Measurements from ENCODE around the gene CRY2.

Gene CRY2

GRCh38 chr11:45846174-45846675 is 1.1 kb upstream of the CRY2 start:
- DNase-seq (ENCODE audit: insufficient read length, low spot score) (no peak), FAIRE-seq (no peak)

- DNase-seq (ENCODE audit: insufficient read length, low spot score) (peak; percentile 47), FAIRE-seq (no peak)
Measured at GRCh38 chr11:45847911-45848316, 639 bp downstream of the CRY2 start.

GRCh38 chr11:45848654-45849081 is 1.4 kb downstream of the CRY2 start:
- no peak for FAIRE-seq

GRCh38 chr11:45850446-45850845 is 3.2 kb downstream of the CRY2 start:
- no peak for FAIRE-seq
- DNase-seq (ENCODE audit: insufficient read length, low spot score), result no peak

More at GRCh38 chr11:45848654-45849081, 1.4 kb downstream of the CRY2 start:
- no peak for DNase-seq (ENCODE audit: insufficient read length, low spot score)

GRCh38 chr11:45851228-45851627 is 4.0 kb downstream of the CRY2 start:
- FAIRE-seq (no peak), DNase-seq (ENCODE audit: insufficient read length, low spot score) (no peak)

- no peak for DNase-seq (ENCODE audit: insufficient read length, low spot score)
- no peak for FAIRE-seq
Measured at GRCh38 chr11:45852018-45852711, 4.9 kb downstream of the CRY2 start.

DNA sequence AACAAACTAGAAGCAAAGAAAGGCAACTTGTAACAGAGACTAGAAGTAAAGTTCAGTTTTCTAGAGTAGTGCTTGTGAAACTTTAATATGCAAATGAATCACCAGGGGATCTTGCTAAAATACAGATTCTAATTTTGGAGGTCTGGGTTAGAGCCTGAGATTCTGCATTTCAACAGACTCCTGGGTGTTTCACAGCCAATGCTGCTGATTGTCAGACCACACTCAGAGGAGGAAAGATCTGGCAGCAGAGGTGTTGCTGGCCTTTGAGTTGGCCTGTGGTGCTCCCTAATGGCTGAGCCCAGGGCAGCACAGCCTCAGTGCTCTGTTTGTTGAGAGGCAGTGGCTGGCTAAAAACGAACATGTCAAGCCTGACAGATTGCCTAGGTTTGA is 5.4 kb downstream of the CRY2 start:
- DNase-seq (ENCODE audit: insufficient read length, low spot score) (no peak), FAIRE-seq (no peak)

GRCh38 chr11:45853332-45854219 is 6.3 kb downstream of the CRY2 start:
- FAIRE-seq, result no peak
- no peak for DNase-seq (ENCODE audit: insufficient read length, low spot score)

DNA sequence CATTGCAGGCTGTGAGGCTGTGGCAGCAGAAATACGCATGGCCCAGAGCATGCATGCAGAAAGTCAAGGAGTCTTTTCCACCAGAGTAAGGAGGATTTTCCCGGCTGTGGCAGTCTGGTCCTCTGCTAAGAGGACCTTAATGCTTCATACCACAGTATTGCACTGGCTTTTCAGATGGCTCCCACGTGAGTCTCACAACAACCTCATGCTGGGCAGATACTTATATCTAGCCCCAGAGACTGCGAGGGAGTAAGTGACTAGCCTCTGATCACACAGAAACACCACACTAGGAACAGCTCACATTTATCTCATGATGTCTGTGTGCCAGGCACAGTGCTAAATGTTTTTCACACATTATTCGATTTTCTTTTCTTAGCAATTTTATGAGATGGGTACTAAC is 8.0 kb downstream of the CRY2 start:
- DNase-seq (ENCODE audit: insufficient read length, low spot score), result no peak
- FAIRE-seq, result no peak

GRCh38 chr11:45856044-45856468 is 8.8 kb downstream of the CRY2 start:
- DNase-seq (ENCODE audit: insufficient read length, low spot score) (no peak), FAIRE-seq (no peak)

GRCh38 chr11:45857961-45858474 is 10.7 kb downstream of the CRY2 start:
- FAIRE-seq (no peak), DNase-seq (ENCODE audit: insufficient read length, low spot score) (no peak)

GRCh38 chr11:45858751-45859398 is 11.6 kb downstream of the CRY2 start:
- DNase-seq (ENCODE audit: insufficient read length, low spot score) (no peak), FAIRE-seq (no peak)

GRCh38 chr11:45859661-45860140 is 12.4 kb downstream of the CRY2 start:
- DNase-seq (ENCODE audit: insufficient read length, low spot score) (no peak), FAIRE-seq (no peak)

GRCh38 chr11:45860348-45860747 is 13.1 kb downstream of the CRY2 start:
- no peak for FAIRE-seq
- no peak for DNase-seq (ENCODE audit: insufficient read length, low spot score)

DNA sequence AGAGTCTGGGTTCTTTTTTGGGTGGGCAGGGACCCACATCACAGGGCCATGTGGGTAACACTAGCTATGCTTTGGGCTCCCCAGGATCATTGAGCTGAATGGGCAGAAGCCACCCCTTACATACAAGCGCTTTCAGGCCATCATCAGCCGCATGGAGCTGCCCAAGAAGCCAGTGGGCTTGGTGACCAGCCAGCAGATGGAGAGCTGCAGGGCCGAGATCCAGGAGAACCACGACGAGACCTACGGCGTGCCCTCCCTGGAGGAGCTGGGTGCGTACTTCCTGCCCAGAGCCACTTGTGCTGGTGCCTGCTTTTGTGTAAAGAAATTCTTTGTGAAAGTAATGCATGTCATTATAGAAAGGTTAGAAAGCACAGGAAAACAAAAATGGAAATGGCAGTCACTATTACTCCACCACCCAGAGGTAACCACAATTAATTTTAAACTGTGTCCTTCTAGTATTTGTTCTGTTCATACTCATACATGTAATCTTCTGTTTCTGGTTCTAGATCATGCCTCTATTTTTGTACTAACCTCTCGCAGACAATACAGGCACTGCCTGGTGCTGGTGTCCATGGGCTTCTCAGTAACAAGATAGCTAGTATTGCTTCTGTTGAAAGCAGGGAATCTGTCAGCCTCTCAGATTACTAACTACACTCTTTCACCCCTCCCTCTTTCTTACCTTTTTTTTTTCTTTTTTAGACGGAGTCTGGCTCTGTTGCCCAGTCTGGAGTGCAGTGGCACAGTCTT is 13.7 kb downstream of the CRY2 start:
- DNase-seq (ENCODE audit: insufficient read length, low spot score) (no peak), FAIRE-seq (no peak)

GRCh38 chr11:45864041-45864440 is 16.8 kb downstream of the CRY2 start:
- FAIRE-seq (no peak), DNase-seq (ENCODE audit: insufficient read length, low spot score) (no peak)

DNA sequence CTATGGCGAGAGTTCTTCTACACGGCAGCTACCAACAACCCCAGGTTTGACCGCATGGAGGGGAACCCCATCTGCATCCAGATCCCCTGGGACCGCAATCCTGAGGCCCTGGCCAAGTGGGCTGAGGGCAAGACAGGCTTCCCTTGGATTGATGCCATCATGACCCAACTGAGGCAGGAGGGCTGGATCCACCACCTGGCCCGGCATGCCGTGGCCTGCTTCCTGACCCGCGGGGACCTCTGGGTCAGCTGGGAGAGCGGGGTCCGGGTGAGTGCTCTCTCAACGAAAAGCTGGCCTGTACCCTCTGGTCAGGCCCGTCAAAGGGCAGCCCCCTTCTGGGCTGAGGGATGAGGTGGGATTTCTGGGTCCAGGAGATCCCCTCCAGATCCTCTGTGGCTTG is 22.3 kb downstream of the CRY2 start:
- DNase-seq (ENCODE audit: insufficient read length, low spot score), result no peak
- FAIRE-seq, result no peak

DNA sequence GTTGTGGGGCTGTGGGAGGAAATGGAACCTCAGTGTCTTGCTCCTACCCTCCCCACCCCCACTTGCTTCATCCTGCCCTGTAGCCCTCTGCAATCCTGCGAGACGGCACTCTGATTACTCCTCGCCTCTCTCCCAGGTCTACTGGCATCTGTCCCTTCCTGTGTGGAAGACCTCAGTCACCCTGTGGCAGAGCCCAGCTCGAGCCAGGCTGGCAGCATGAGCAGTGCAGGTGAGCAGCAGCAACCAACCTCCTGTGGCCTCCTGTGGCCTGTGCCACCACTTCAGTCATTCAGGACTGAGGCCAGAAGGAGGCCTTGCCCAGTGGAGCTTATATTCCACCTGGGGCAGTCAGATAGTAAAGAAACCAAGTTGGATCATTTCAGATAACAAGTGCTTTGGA is 23.4 kb downstream of the CRY2 start:
- FAIRE-seq, result no peak
- DNase-seq (ENCODE audit: insufficient read length, low spot score), result no peak

GRCh38 chr11:45871638-45872037 is 24.4 kb downstream of the CRY2 start:
- DNase-seq (ENCODE audit: insufficient read length, low spot score), result no peak
- no peak for FAIRE-seq

DNA sequence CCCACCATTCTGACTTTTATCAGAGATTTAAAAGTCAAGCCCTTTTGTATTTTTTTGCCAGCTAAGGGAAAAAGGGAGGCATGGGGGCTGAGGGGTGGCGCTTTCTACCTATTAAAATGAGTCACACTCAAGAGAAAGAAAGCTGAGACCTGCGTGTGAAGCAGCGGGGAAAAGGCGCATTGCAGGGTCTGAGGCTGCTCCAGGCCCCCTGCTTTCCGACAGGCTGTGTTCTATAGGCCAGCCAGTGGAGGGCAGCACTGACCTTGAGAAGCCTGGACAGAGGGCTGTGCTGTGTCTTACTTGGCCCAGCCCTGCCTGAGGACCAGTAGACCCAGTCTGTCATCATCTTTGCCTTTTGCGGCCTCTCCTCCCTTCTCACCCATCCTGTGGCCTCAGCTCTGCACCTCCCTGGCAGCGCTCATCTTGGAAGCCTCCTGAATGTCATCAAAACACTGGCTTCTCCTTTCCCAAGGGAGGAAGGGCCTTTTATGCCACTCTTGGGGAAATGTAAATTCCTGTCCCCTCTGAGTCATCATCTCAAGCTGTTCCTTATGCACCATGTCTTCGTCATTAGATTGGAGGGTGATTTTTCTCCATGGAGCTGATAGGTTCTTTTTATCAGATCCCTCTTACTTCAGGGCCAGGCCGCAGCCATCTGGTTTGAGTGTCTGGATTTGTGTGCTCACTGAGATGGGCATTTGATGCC is 25.5 kb downstream of the CRY2 start:
- DNase-seq (ENCODE audit: insufficient read length, low spot score) (peak; percentile 87), FAIRE-seq (no peak)

Measured in HTR-8/SVneo (cell line).